Fibroblast of skin of right quadriceps (primary cell): Measurements from ENCODE around the gene ANKRD9.

Experiments used
- DNase-seq: peaks from one replicate; pipeline ENCODE4 v3.0.0-alpha.2; 2013

The ANKRD9 gene

DNA sequence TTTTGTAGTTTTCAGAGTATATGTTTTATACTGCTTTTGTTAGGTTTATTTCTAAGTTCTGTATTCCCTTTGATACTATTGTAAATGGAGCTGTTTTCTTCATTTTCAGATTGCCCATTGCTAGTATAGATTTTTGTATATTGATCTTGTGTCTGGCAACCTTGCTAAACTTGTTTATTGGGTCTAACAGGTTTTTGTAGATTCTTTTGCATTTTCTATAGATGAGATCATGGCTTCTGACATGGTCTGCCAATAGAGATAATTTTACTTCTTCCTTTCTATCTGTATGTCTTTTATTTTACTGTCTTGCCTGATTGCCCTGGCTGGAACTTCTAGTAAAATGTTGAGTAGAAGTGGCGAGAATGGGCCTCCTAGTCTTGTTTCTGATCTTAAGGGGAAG, 40.3 kb downstream of the ANKRD9 start:
- no peak for DNase-seq

- DNase-seq = no peak
Measured at GRCh38 chr14:102464846-102465341, 44.7 kb downstream of the ANKRD9 start.

DNA sequence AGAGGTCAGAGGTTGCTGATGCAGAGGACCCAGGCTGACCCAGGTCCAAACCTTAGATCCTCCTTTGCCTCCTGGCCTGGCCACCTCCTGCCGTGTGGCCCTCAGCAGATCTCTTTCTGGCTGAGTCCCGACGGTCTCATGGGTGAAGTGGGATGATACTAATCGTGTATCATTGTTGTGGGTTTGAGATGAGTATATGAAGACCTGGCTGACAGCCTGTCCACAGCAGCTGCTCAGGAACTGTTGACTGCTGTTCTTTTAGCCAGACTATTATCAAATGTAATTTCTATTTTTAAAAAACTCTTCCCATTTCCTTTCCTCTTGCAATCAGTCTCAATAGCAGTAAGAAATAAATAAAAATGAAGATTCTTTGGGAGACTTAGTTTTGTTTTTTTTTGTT, 45.6 kb downstream of the ANKRD9 start:
- DNase-seq = no peak

DNA sequence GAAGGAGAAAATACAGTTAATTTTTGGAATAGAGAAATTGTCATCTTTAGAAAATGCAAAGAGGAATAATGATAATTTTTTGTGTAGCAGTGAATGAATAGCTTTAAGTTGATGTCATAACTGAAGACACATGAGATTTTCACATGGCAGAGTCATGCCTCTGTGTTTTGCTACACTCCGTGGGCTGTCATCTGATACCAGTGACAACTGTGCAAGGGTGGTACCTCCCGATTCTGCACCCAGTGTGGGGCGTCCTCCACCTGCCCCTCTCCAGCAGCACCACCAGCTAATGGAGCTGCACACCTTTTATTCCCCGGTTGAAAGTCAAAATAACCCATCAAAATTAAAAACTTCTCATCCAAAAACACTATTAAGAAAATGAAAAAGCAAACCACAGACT, 47.2 kb downstream of the ANKRD9 start:
- no peak for DNase-seq

GRCh38 chr14:102461490-102462338, 47.9 kb downstream of the ANKRD9 start:
- no peak for DNase-seq

- DNase-seq = no peak
Measured at GRCh38 chr14:102457509-102457908, 52.1 kb downstream of the ANKRD9 start.

DNA sequence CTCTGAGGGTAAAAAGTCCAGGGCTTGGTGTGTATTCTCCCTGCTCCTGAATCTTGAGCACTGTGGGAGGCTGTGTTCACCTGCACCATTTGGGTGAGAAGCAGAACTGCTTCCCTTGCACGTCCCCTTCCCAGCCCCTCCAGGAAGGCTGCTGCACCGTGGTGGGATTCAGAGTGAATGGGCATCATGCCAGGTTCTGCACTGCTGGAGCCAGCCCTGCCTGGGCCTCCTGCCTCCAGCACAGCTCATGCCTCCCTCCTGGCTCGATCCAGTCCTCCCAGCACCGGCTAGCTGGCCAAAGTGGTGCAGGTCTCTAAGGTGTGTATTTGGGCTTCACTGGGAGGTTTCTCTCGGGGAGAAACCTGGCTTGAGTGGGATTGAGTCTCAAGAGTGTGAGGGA, 54.9 kb downstream of the ANKRD9 start:
- no peak for DNase-seq

GRCh38 chr14:102452302-102452701, 57.3 kb downstream of the ANKRD9 start:
- no peak for DNase-seq
